ENCODE data around the gene DTL. TPM values are rescaled to one million over a fixed set of nuclear protein-coding genes. Genes with fewer than 3 reads are reported as not detected.

The DTL gene

GRCh38 chr1:212152869-212153268 is 117.3 kb downstream of the DTL start:
- Histone ChIP-seq H2BK15ac (ENCODE audit: low read depth, poor library complexity, severe bottlenecking) (no peak overlapping the region), H3K27me3 (ENCODE audit: control insufficient read depth in 1 of 2, insufficient read depth in 1 of 2, low read length in 2 of 2) (no peaks in the 10 kb centered on the region), H4K91ac (ENCODE audit: low read length) (no peak overlapping the region), H2BK12ac (ENCODE audit: low read length in 2 of 2) (no peak overlapping the region), H3K4me3 (ENCODE audit: insufficient read depth in 1 of 2, low read depth in 1 of 2, low read length in 2 of 2) (no peak overlapping the region), H3K9me3 (ENCODE audit: control insufficient read depth, low read length) (peaks cover 3% of the 10 kb centered on the region), H2AFZ (ENCODE audit: low read depth, low read length) (no peak overlapping the region), H3K4me2 (ENCODE audit: low read length, poor library complexity, severe bottlenecking) (no peak overlapping the region), H3K27ac (ENCODE audit: low read length, poor library complexity, severe bottlenecking) (no peak overlapping the region), H4K8ac (ENCODE audit: low read length) (no peak overlapping the region), H3K9ac (ENCODE audit: low read length) (no peak overlapping the region), H3K36me3 (ENCODE audit: control insufficient read depth in 1 of 2, insufficient read depth in 2 of 2, low read depth in 1 of 2, low read length in 2 of 2) (no peaks in the 10 kb centered on the region), H3K18ac (ENCODE audit: low read depth in 1 of 2, low read length in 2 of 2) (no peak overlapping the region), H2BK120ac (ENCODE audit: low read depth, low read length) (no peak overlapping the region), H3K14ac (ENCODE audit: low read length in 2 of 2) (no peak overlapping the region), H3K79me1 (replicated peaks; ENCODE audit: low read length, poor library complexity, severe bottlenecking) (no peaks in the 10 kb centered on the region), H3K4me1 (ENCODE audit: control insufficient read depth, insufficient read depth, low read depth, low read length) (peaks cover 1% of the 10 kb centered on the region), H2AK5ac (ENCODE audit: low read length, severe bottlenecking) (no peak overlapping the region), H3K4ac (ENCODE audit: low read depth in 1 of 2, low read length in 2 of 2) (no peak overlapping the region), H3K23ac (ENCODE audit: low read length in 2 of 2) (no peak overlapping the region), H2BK5ac (ENCODE audit: low read depth, low read length, poor library complexity, severe bottlenecking) (no peak overlapping the region)
- 94% methylated on average over 3 of the region's 4 CpGs for WGBS
- DNase-seq, result no peak

- Histone ChIP-seq H3K4me2 (ENCODE audit: low read length, poor library complexity, severe bottlenecking) (no peak overlapping the region), H3K79me1 (replicated peaks; ENCODE audit: low read length, poor library complexity, severe bottlenecking) (no peaks in the 10 kb centered on the region), H3K4ac (ENCODE audit: low read depth in 1 of 2, low read length in 2 of 2) (no peak overlapping the region), H2AK5ac (ENCODE audit: low read length, severe bottlenecking) (no peak overlapping the region), H3K27ac (ENCODE audit: low read length, poor library complexity, severe bottlenecking) (no peak overlapping the region), H2BK12ac (ENCODE audit: low read length in 2 of 2) (no peak overlapping the region), H4K91ac (ENCODE audit: low read length) (no peak overlapping the region), H2BK120ac (ENCODE audit: low read depth, low read length) (no peak overlapping the region), H3K4me3 (ENCODE audit: insufficient read depth in 1 of 2, low read depth in 1 of 2, low read length in 2 of 2) (no peak overlapping the region), H2BK5ac (ENCODE audit: low read depth, low read length, poor library complexity, severe bottlenecking) (no peak overlapping the region), H3K27me3 (ENCODE audit: control insufficient read depth in 1 of 2, insufficient read depth in 1 of 2, low read length in 2 of 2) (no peaks in the 10 kb centered on the region), H3K23ac (ENCODE audit: low read length in 2 of 2) (no peak overlapping the region), H4K8ac (ENCODE audit: low read length) (no peak overlapping the region), H3K14ac (ENCODE audit: low read length in 2 of 2) (no peak overlapping the region), H3K36me3 (ENCODE audit: control insufficient read depth in 1 of 2, insufficient read depth in 2 of 2, low read depth in 1 of 2, low read length in 2 of 2) (no peaks in the 10 kb centered on the region), H3K18ac (ENCODE audit: low read depth in 1 of 2, low read length in 2 of 2) (no peak overlapping the region), H3K4me1 (ENCODE audit: control insufficient read depth, insufficient read depth, low read depth, low read length) (peaks cover 1% of the 10 kb centered on the region), H2BK15ac (ENCODE audit: low read depth, poor library complexity, severe bottlenecking) (no peak overlapping the region), H2AFZ (ENCODE audit: low read depth, low read length) (no peak overlapping the region), H3K9ac (ENCODE audit: low read length) (no peak overlapping the region), H3K9me3 (ENCODE audit: control insufficient read depth, low read length) (peaks cover 3% of the 10 kb centered on the region)
- no peak for DNase-seq
Observed at GRCh38 chr1:212153635-212154034, 118.1 kb downstream of the DTL start.

Small RNA genes lying within 50 kb of the gene (small RNA-seq; reads per million reads assigned to genes)
- gene MIR3122 (ENCODE audit: low read depth), result 1.2 reads per million
- not detected for gene RF00568 (ENCODE audit: low read depth)
- gene RN7SKP98 (ENCODE audit: low read depth), result not detected

All from mesenchymal stem cell (in vitro differentiated cells and primary cell).